ENCODE data around the gene ZBTB20. TPM values are rescaled to one million over a fixed set of nuclear protein-coding genes. Genes with fewer than 3 reads are reported as not detected.

Gene ZBTB20
- total RNA-seq, 1 donor from 2014 or later = 15.5 TPM

DNA sequence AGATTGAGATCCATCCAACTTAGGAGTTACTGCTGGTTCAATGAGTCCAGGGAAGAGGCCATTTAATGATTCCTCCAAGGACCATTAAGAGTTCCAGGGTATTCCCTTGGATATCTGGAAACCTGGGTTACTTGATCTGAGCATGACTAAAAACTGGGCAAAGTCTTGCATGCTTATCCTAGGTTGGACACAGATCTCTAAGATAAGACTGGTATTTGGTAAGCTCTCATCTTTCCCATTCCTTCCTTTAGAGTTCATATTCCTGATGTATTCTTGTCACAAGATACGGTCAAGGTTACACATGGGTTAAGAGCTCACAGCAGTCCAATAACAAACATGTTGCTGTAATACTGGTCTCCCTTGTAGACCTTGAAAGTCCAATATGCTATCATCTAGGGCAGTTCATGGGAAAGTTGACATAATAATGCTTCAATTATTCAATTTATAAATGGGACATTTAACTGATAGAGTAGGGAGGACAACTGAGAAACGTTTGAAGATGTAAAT is 551.5 kb downstream of the ZBTB20 start:
- Mint-ChIP-seq H3K27me3 (ENCODE audit: low read depth) (no peaks in the 10 kb centered on the region), H3K9me3 (ENCODE audit: low read depth) (no peaks in the 10 kb centered on the region), H3K27ac (ENCODE audit: unreplicated experiment) (no peak overlapping the region), H3K4me1 (ENCODE audit: low read depth) (peaks cover 18% of the 10 kb centered on the region), H3K36me3 (ENCODE audit: low read depth) (peaks cover 1% of the 10 kb centered on the region), H3K4me3 (ENCODE audit: unreplicated experiment) (no peak overlapping the region)
- TF ChIP-seq, protein P1, sequence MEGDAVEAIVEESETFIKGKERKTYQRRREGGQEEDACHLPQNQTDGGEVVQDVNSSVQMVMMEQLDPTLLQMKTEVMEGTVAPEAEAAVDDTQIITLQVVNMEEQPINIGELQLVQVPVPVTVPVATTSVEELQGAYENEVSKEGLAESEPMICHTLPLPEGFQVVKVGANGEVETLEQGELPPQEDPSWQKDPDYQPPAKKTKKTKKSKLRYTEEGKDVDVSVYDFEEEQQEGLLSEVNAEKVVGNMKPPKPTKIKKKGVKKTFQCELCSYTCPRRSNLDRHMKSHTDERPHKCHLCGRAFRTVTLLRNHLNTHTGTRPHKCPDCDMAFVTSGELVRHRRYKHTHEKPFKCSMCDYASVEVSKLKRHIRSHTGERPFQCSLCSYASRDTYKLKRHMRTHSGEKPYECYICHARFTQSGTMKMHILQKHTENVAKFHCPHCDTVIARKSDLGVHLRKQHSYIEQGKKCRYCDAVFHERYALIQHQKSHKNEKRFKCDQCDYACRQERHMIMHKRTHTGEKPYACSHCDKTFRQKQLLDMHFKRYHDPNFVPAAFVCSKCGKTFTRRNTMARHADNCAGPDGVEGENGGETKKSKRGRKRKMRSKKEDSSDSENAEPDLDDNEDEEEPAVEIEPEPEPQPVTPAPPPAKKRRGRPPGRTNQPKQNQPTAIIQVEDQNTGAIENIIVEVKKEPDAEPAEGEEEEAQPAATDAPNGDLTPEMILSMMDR (IDR thresholded peaks at IDR 0.05) = no peak
- DNase-seq (ENCODE audit: low spot score) = no peak

DNA sequence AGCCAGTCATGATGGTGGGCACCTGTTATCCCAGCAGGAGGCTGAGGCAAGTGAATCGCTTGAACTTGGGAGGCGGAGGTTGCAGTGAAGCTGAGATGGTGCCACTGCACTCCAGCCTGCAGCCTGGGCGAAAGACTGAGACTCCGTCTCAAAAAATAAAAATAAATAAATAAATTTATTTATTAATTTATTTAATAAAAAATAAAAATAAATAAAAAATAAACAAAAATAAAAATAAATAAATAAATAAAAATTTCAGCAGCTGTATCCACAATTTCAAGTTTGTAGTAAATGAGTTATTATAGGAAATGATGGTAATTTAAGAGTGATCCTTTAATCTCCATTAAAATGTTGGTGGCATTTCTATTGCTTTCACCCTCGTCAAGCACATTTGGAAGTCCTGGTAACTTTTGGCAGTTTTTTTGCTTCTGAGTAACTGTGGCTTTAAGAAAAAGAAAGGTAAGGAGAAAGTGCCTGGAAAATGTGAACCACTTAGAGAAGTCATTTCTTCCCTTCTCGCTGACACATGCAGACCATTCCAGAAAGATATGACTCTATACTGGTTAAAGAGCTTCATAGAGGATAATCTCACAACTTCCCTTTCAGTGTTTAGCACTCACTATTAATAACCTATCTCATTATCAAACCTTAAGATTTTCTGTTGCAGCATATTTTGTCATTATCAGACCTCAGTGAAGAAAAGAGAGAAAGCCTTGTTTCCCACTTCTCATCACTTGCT is 556.6 kb downstream of the ZBTB20 start:
- H3K36me3 Mint-ChIP-seq (ENCODE audit: low read depth) = peaks cover 3% of the 10 kb centered on the region
- no peaks in the 10 kb centered on the region for H3K9me3 Mint-ChIP-seq (ENCODE audit: low read depth)
- no peaks in the 10 kb centered on the region for H3K4me1 Mint-ChIP-seq (ENCODE audit: low read depth)
- no peaks in the 10 kb centered on the region for H3K27me3 Mint-ChIP-seq (ENCODE audit: low read depth)
- no peak for DNase-seq (ENCODE audit: low spot score)
- TF ChIP-seq, protein P1 (IDR thresholded peaks at IDR 0.05) = no peak
- H3K4me3 Mint-ChIP-seq (ENCODE audit: unreplicated experiment) = no peak overlapping the region
- H3K27ac Mint-ChIP-seq (ENCODE audit: unreplicated experiment) = no peak overlapping the region

DNA sequence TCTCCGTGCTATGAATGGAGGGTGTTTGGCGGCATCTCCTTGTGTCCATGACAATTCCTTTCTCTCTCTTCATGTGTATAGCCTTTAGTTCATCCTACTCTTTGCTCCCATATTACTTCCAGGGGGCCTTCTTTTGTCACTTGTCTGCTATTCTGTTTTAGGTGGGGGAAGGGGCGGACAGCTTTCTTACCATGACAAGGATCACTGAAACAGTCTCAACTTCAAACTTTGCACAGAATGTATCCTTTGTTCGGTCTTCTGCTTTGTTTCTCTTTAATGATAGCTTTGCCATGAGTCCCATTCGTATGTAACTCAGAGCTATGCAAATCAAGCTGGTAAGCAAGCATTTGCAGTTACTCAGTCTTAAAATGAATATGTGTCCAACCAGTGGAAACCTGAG is 559.1 kb downstream of the ZBTB20 start:
- TF ChIP-seq, protein P1 (IDR thresholded peaks at IDR 0.05) = no peak
- no peaks in the 10 kb centered on the region for H3K27me3 Mint-ChIP-seq (ENCODE audit: low read depth)
- no peak for DNase-seq (ENCODE audit: low spot score)
- peaks cover 2% of the 10 kb centered on the region for H3K36me3 Mint-ChIP-seq (ENCODE audit: low read depth)
- H3K27ac Mint-ChIP-seq (ENCODE audit: unreplicated experiment) = no peak overlapping the region
- no peak overlapping the region for H3K4me3 Mint-ChIP-seq (ENCODE audit: unreplicated experiment)
- H3K9me3 Mint-ChIP-seq (ENCODE audit: low read depth) = no peaks in the 10 kb centered on the region
- H3K4me1 Mint-ChIP-seq (ENCODE audit: low read depth) = no peaks in the 10 kb centered on the region

DNA sequence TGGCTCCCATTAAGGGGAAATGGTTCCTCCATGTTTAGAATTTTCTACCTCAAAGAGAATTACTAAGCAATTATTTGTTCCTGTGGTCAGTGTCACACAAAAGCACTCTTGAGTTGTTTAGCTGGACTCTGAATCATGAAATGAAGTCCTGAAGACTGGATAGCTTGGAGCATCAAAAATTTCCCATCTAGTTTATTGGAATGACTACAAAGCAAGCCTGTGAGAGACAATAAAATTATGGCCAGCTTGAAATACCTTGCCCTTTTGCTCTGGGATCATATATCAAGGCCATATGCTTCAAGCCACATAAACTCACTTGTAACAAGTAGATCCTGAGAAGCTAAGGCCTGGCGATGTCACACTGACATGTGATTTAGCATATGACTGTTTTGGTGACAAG is 561.0 kb downstream of the ZBTB20 start:
- no peak overlapping the region for H3K4me3 Mint-ChIP-seq (ENCODE audit: unreplicated experiment)

DNA sequence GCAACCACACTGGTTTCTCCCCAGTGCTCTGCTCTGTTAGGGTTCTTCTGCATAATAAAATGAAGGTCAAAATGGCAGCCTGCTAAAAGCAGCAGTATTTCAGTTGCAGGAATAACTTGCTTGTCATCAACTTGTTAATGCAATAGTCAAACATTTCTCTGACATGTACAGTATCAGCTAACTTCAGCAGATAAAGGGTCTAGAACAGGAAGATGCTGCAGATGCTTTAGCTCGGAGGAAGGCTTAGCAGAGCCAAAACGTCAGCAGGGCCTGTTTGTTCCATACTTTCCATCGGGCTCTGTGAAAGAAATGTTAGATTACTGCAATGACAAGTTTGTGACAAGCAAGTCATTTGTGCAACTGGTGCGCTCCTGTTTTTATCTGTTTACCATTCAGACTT is 561.4 kb downstream of the ZBTB20 start:
- Mint-ChIP-seq H3K27me3 (ENCODE audit: low read depth) (no peaks in the 10 kb centered on the region), H3K9me3 (ENCODE audit: low read depth) (no peaks in the 10 kb centered on the region), H3K27ac (ENCODE audit: unreplicated experiment) (no peak overlapping the region), H3K4me1 (ENCODE audit: low read depth) (no peaks in the 10 kb centered on the region), H3K36me3 (ENCODE audit: low read depth) (peaks cover 2% of the 10 kb centered on the region), H3K4me3 (ENCODE audit: unreplicated experiment) (no peak overlapping the region)
- TF ChIP-seq, protein P1 (IDR thresholded peaks at IDR 0.05) = no peak
- no peak for DNase-seq (ENCODE audit: low spot score)

More for the DNA sequence above, 561.0 kb downstream of the ZBTB20 start:
- Mint-ChIP-seq H3K27ac (ENCODE audit: unreplicated experiment) (no peak overlapping the region), H3K9me3 (ENCODE audit: low read depth) (no peaks in the 10 kb centered on the region), H3K4me1 (ENCODE audit: low read depth) (no peaks in the 10 kb centered on the region), H3K27me3 (ENCODE audit: low read depth) (no peaks in the 10 kb centered on the region), H3K36me3 (ENCODE audit: low read depth) (peaks cover 2% of the 10 kb centered on the region)
- TF ChIP-seq, protein P1 (IDR thresholded peaks at IDR 0.05) = no peak
- DNase-seq (ENCODE audit: low spot score) = no peak
